Activated B cell treated with CpG ODN at 0.5 μM for 24 hours (primary cell): Measurements from ENCODE around the gene TMEM178B. TPM values are rescaled to one million over a fixed set of nuclear protein-coding genes. Genes with fewer than 3 reads are reported as not detected.
"Not testable (repeated sequence)": the region's sequence is repeated elsewhere in the genome, so short reads cannot be mapped to it uniquely, and the experiment has no call there.

Experiments used
- ATAC-seq: fragments of 200-7000 bp; cut with Tn5 transposase; one replicate; pipeline ENCODE4 v1.10.0; 2021; ENCODE audit warnings: low read depth, mild to moderate bottlenecking, moderate library complexity
- CTCF ChIA-PET: fragments of 350-600 bp; sonication (Branson Sonifier 250); formaldehyde crosslinking; loops from one replicate; lab custom pipeline; 2021; ENCODE audit warnings: antibody characterized with exemption; lab: Charles Lee
- POLR2A ChIA-PET: fragments of 350-600 bp; sonication (Branson Sonifier 250); formaldehyde crosslinking; loops from one replicate; lab custom pipeline; 2021; ENCODE audit warnings: antibody characterized with exemption; lab: Charles Lee
- DNase-seq: peaks from one replicate; pipeline ENCODE4 v3.0.0; 2022
- H3K27ac Mint-ChIP-seq: one replicate; pipeline ENCODE4 v1.8.0; 2020; ENCODE audit warnings: mixed read lengths
- H3K27me3 Mint-ChIP-seq: one replicate; pipeline ENCODE4 v1.8.0; 2021; ENCODE audit warnings: mixed read lengths
- H3K36me3 Mint-ChIP-seq: one replicate; pipeline ENCODE4 v1.8.0; 2021; ENCODE audit warnings: low read depth, mixed read lengths
- H3K4me1 Mint-ChIP-seq: one replicate; pipeline ENCODE4 v1.8.0; 2021; ENCODE audit warnings: mixed read lengths
- H3K4me3 Mint-ChIP-seq: one replicate; pipeline ENCODE4 v1.8.0; 2020; ENCODE audit warnings: mild to moderate bottlenecking, mixed read lengths
- H3K9me3 Mint-ChIP-seq: one replicate; pipeline ENCODE4 v1.8.0; 2020; ENCODE audit warnings: mixed read lengths
- intact Hi-C: fragments of 100-400 bp; cut with micrococcal nuclease; formaldehyde crosslinking; loops from one replicate; pipeline ENCODE4 v1.15.1; 2024
- total RNA-seq: library from RNA; stranded (reverse); gene quantifications from 2 replicates; pipeline ENCODE4 v1.2.3, GENCODE V29; 2022
- TF ChIP-seq, protein P1 (sequence below): fragments of 200-600 bp; IDR thresholded peaks from one replicate; pipeline ENCODE4 v1.8.0; 2022; ENCODE audit warnings: antibody characterized with exemption, mild to moderate bottlenecking

Gene TMEM178B
- total RNA-seq, 1 donor from 2014 or later, result 0.49 TPM

DNA sequence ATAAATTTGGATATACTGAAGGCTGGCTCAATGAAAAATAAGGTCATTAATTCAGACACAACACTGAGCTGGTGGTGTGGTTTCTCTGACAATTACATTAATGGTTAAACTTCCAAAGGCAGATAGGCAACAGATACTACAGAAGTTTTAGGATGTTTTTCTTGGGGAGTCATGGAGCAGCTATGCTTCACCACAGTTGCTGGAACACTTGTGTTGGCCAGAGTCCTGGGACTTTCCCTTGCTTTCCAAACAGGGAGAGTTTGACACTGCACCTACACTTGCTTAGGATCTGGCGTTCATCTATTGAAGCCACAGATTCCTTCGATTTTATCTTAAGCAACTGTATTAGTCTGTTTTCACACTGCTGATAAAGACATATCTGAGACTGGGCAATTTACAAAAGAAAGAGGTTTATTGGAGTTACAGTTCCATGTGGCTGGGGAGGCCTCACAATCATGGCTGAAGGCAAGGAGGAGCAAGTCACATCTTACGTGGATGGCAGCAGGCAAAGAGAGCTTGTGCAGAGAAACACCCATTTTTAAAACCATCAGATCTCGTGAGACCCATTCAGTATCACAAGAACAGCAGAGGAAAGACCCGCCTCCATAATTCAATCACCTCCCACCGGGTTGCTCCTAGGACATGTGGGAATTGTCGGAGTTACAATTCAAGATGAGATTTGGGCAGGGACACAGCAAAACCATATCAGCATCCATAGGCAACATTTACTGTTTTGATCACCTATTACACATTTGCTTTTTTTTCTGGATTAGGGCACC, 27.8 kb upstream of the TMEM178B start:
- Mint-ChIP-seq H3K27ac (no peak overlapping the region), H3K27me3 (peaks cover 24% of the 10 kb centered on the region), H3K9me3 (no peaks in the 10 kb centered on the region), H3K36me3 (no peaks in the 10 kb centered on the region), H3K4me3 (no peak overlapping the region), H3K4me1 (no peaks in the 10 kb centered on the region)
- intact Hi-C loops, result no loop called here
- TF ChIP-seq, protein P1, sequence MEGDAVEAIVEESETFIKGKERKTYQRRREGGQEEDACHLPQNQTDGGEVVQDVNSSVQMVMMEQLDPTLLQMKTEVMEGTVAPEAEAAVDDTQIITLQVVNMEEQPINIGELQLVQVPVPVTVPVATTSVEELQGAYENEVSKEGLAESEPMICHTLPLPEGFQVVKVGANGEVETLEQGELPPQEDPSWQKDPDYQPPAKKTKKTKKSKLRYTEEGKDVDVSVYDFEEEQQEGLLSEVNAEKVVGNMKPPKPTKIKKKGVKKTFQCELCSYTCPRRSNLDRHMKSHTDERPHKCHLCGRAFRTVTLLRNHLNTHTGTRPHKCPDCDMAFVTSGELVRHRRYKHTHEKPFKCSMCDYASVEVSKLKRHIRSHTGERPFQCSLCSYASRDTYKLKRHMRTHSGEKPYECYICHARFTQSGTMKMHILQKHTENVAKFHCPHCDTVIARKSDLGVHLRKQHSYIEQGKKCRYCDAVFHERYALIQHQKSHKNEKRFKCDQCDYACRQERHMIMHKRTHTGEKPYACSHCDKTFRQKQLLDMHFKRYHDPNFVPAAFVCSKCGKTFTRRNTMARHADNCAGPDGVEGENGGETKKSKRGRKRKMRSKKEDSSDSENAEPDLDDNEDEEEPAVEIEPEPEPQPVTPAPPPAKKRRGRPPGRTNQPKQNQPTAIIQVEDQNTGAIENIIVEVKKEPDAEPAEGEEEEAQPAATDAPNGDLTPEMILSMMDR, result no peak
- DNase-seq (no peak), ATAC-seq (no peak)
- POLR2A ChIA-PET, result no interaction called here
- CTCF ChIA-PET, result no interaction called here

DNA sequence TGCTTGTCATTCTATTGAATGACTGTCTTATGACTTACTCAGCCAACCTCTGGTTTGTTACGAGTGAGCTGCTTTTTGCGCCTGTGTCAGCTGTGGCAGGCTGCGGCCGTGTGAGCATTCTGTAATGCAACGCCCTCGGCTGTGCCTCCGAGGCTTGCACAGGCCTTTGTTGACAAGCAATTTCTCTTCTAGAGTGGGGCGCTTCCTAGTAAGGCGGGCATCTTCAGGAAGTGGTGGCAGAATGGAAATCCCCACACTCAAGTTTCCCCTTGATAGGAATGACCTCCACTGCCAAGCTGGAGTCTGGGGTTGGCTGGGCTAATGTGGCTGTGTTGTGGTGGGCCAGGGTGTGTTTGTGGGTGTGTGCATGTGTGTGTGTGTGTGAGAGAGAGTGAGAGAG, 20.2 kb upstream of the TMEM178B start:
- Mint-ChIP-seq H3K27me3 (peaks cover 38% of the 10 kb centered on the region), H3K4me1 (no peaks in the 10 kb centered on the region), H3K36me3 (no peaks in the 10 kb centered on the region), H3K4me3 (no peak overlapping the region), H3K27ac (no peak overlapping the region), H3K9me3 (peaks cover 6% of the 10 kb centered on the region)
- intact Hi-C loops, result no loop called here
- CTCF ChIA-PET, result no interaction called here
- POLR2A ChIA-PET, result no interaction called here
- DNase-seq (no peak), ATAC-seq (no peak)
- TF ChIP-seq, protein P1, result no peak

DNA sequence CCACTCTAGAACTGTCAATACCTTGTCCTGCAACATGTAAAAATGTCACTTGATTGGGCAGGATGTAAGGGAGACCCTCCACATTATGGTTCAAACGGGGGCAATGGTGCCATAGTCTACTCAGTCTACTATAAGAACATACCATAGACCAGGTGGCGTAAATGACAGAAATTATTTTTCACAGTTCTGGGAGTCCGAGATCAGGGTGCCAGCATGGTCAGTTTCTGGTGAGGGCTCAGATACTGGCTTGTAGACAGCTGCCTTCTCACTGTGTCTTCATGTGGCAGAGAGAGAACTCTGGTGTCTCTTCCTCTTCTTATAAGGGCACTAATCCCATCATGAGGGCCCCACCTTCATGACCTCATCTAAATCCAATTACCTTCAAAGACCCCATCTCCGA, 18.7 kb upstream of the TMEM178B start:
- no peaks in the 10 kb centered on the region for H3K36me3 Mint-ChIP-seq
- intact Hi-C loops, result no loop called here
- H3K27ac Mint-ChIP-seq, result no peak overlapping the region
- ATAC-seq (no peak), DNase-seq (no peak)
- CTCF ChIA-PET, result no interaction called here
- peaks cover 6% of the 10 kb centered on the region for H3K9me3 Mint-ChIP-seq
- H3K4me3 Mint-ChIP-seq, result no peak overlapping the region
- H3K27me3 Mint-ChIP-seq, result peaks cover 35% of the 10 kb centered on the region
- TF ChIP-seq, protein P1, result no peak
- H3K4me1 Mint-ChIP-seq, result no peaks in the 10 kb centered on the region
- POLR2A ChIA-PET, result no interaction called here

DNA sequence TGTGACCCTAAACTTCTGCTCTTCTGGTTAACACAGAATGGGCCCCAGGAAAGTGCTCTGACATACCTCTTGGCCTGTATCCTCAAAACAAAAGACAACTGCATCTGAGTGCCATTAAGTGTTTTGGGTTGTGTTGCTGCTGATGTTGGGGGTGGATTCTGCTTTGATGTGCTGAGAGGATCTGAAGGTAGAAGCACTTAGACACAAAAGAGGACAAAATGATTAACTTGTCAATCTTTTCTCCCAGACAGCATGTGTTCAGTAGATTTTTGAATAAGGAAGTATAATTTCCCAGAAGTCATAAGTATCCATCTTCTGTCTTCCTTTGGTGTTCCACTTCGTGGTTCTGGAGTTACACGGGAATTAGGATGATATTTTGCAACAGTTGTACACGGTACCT, 16.1 kb upstream of the TMEM178B start:
- intact Hi-C loops, result no loop called here
- no peak overlapping the region for H3K4me3 Mint-ChIP-seq
- ChIA-PET CTCF (no interaction called here), POLR2A (no interaction called here)
- H3K27me3 Mint-ChIP-seq, result peaks cover 25% of the 10 kb centered on the region
- no peak overlapping the region for H3K27ac Mint-ChIP-seq
- TF ChIP-seq, protein P1, result no peak
- ATAC-seq, result no peak
- H3K36me3 Mint-ChIP-seq, result no peaks in the 10 kb centered on the region
- H3K9me3 Mint-ChIP-seq, result peaks cover 8% of the 10 kb centered on the region
- H3K4me1 Mint-ChIP-seq, result no peaks in the 10 kb centered on the region
- DNase-seq, result no peak

DNA sequence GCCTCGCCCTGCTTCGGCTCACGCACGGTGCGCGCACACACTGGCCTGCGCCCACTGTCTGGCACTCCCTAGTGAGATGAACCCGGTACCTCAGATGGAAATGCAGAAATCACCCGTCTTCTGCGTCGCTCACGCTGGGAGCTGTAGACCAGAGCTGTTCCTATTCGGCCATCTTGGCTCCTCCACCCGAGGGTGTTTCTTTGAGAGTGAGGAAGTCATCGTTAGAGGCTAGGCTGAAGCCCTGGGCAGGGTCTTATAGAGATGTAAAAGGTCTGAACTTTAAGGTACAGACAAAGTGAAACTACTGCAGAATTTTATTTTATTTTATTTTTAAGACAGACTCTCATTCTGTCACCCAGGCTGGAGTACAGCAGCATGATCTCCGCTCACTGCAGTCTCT, 6.0 kb upstream of the TMEM178B start:
- Mint-ChIP-seq H3K27me3 (peaks cover 37% of the 10 kb centered on the region), H3K4me1 (peaks cover 18% of the 10 kb centered on the region)
- H3K36me3 Mint-ChIP-seq, intact Hi-C loops, H3K27ac Mint-ChIP-seq, DNase-seq, ATAC-seq, H3K4me3 Mint-ChIP-seq, H3K9me3 Mint-ChIP-seq, CTCF ChIA-PET, POLR2A ChIA-PET: not testable (repeated sequence)
